Fibroblast of skin of left quadriceps (primary cell): Measurements from ENCODE around the gene PATE3.

ENCODE experiments used
- DNase-seq, 2 experiments: peaks; one replicate each; pipeline ENCODE4 v3.0.0-alpha.2; 2013; ENCODE audit warnings: low read depth in 2 of 2

PATE3 gene

GRCh38 chr11:125787827-125788226, at the start of gene PATE3:
PATE3 (plus strand) TSS chr11:125788127; CDS start chr11:125788152, 25 bp downstream.
- DNase-seq, result no peak

DNA sequence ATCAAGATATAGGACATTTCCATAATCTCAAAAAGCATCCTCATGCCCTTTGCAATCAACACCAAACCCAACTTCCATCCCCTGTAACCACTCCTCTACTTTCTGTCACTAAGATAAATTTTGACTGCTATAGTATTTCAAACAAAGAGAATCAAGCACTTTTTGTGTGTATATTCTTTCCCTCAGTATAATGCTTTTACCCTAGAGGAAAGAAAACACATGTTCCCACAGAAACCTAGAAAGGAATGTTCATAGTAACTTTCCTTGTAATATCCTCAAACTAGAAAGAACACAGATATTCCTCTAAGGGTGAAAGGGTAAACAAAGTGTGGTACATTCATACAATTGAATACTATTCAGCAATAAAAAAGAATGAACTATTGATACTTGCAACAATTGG, 47.3 kb upstream of the PATE3 start:
- DNase-seq, result no peak

GRCh38 chr11:125743681-125744080, 44.2 kb upstream of the PATE3 start:
- no peak for DNase-seq

DNA sequence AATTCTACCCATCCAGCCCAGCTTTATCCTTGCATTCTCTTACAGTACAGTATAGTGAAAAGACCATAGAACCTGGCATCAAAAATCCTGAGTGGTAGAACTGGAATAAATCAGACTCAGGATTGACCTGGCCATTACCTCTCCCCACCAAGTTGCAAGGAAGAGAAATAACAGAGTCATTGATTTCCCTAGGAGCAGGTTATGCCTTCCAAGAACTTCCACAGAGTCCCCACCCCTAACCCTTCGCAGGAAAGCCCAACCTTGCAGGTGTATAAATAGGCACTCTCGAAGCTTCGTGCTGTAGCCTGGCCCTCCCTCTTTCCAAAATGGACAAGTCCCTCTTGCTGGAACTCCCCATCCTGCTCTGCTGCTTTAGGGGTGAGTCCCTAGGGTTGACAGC, 41.9 kb upstream of the PATE3 start, which contains the start of gene PATE1:
Gene PATE1, plus strand, starts transcription at position 301 of the 400 bp plus-strand sequence. Its CDS starts 26 bp downstream, at position 327.
- no peak for DNase-seq

GRCh38 chr11:125750629-125751028, 37.3 kb upstream of the PATE3 start:
- DNase-seq, result no peak

DNA sequence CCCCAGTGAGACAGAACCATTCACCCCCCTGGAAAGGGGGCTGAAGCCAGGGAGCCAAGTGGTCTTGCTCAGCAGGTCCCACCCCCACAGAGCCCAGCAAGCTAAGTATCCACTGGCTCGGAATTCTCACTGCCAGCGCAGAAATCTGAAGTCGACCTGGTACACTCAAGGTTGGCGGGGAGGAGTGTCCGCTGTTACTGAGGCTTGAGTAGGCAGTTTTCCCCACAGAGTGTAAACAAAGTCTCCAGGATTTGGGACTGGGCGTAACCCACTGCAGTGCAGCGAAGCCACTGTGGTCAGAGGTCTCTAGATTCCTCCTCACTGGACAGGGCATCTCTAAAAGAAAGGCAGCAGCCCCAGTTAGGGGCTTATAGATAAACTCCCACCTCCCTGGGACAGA, 31.9 kb upstream of the PATE3 start:
- DNase-seq, result no peak

GRCh38 chr11:125762445-125762844, 25.5 kb upstream of the PATE3 start:
- DNase-seq, result no peak

GRCh38 chr11:125763483-125763882, 24.4 kb upstream of the PATE3 start:
- no peak for DNase-seq

DNA sequence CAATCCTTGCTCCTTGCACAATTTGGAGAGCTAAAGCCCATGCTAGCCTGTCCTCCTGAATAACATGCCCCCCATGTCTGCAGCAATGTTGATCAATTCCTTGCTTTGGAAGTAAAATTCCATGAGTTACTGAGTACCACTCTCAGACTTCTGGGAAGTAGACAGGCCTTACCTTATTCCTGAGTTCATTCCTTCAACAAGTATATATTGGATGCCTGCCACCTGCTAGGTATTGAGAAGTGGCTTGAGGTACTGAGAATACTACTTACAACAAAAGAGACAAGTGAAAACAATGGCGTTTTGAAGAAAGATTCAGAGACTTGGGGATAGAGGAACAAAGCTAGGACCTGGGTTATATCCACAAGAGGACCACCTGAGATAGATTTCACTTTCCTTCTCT, 21.7 kb upstream of the PATE3 start:
- no peak for DNase-seq

DNA sequence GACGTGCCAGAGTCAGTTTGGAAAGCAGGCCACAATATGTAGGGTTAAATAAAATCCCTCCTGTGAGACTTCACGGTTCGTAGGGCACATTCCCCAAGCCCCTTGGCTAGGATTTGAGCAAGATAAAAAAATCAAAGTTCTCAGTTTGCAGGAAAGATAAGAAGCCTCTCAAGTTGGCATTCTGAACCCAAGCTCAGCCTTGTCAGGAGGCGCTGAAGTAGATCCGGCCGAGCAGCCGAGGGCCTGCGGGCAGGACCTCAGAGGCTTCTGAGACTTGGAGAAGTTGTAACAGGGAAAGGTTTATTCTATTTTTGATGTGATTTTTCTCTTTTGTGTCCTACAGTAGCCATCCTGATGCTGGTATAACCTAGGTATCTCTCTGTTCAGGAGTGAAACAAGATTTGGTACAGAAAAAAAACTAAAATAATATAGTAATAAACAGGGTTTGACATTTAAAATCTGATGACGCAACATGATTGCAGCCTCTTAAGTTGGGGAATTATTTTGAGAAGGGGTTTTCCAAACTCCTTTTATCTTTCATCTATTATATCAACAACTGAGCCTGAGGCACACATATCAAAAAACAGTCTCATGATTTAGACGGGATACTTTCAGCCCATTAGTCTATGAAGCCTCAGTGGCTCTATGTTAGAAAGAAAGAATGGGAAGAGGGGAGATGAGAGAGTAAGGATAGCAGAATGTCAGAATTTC, 19.4 kb upstream of the PATE3 start:
- DNase-seq, result no peak

DNA sequence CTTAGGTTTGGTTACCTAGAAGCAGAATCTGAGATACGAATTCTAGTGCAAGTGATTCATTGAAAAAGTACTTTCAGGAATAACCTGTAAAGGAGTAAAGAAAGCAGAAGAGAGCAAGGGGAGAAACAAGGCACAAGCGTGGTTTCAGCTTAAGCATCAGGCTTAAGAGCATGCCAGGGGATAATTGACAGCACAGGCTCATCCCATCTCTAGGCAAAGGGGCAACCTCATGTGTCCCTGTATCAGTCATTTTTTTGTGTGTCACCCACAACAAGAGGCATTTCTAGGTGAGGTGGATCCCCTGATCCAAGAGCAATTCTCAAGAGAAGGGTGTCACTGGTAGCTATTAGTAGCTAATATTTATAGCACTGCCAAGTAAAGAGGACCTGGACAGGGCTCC, 17.3 kb upstream of the PATE3 start:
- no peak for DNase-seq

DNA sequence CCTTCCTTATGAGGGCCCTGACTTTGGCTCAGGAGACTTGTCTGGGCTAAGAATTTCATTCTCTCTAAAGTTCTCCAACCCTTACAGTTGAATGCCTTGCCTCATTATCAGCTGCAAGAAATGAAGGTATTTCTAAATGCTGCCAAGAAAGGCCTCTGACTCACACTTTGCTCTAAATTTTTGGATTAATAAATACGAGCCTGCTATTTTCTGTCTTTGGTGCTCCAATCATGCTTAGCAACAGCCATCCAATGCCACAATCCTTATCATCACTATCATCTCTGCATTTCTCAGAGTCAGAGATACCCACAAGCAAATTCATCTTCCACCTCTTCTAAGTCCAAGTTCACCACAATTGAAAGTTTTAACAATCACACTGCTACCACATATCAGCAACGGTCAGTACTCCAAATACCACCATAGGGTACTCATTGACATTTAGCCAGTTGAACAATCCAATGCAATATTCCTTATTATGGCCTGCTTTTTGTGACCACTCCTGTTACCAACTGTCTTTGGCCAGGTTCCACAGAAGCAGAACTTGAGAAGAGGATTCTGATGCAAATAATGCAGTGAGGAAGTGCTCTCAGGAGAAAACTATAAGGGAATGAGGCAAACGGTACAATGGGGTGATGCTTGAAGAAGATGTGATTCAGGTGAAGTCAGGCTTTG, 15.0 kb upstream of the PATE3 start:
- DNase-seq, result peak; percentile 2 to 10

GRCh38 chr11:125773516-125773915, 14.4 kb upstream of the PATE3 start:
- DNase-seq, result no peak

DNA sequence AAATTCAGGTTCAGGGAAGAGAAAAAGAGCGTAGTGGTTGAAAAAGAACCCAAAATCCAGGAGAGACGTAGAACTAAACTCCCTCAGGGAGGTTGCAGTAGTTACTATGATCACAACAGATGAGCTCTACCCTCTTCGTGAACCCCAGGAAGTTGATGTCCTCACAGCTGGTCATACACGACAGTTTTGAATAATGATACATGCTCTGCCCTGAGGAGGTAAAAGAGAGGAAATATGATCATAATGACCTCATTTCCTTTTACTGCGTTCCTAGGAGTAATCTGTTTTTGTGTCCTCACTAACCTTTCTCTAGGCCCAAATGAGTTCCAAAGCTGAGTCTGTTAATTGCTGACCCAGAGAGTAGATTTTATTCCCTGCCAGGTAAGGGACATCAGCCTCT, 10.6 kb upstream of the PATE3 start:
- DNase-seq, result no peak

GRCh38 chr11:125778728-125779127, 9.2 kb upstream of the PATE3 start, which contains the start of gene PATE2:
PATE2 (minus strand) TSS chr11:125778828; CDS start chr11:125778773, 55 bp downstream.
- DNase-seq, result no peak

DNA sequence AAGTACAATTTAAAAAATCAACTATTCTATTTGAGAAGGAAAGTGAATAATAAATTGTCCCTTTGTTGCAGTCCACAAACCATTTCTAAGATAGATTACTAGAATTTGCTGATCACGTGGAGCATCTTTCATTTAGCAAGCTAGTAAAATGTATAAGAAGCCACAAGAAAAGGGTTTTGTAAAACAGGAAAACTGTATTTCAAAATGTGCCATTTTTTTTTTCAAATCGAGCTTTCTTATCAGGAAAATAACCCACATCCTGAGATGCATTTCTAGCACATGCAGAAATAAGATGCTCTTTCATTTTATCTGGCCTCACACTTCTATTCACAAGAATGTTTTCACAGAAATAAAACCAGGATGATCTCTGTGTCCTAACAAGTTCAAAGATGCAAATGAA, 3.2 kb upstream of the PATE3 start:
- no peak for DNase-seq

DNA sequence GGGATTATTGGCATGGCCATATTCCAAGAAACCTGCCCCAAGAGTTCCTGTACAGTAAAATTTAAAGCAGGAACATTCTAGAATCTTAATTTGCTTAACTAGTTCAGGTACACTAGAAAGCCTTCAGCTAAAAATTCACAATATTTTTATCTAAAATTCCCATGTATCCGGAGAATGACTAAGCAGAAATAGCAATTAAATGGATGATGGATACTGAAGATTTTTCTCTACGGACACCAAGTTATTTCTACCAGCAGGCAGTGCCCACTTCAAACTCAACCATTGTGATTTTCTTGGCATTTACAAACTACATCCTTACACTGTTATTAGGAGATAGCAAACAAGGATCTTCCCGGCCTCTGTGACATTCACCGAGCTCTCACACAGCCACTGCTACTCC, 2.9 kb downstream of the PATE3 start:
- no peak for DNase-seq

- no peak for DNase-seq
Observed at GRCh38 chr11:125797641-125798040, 9.7 kb downstream of the PATE3 start.

DNA sequence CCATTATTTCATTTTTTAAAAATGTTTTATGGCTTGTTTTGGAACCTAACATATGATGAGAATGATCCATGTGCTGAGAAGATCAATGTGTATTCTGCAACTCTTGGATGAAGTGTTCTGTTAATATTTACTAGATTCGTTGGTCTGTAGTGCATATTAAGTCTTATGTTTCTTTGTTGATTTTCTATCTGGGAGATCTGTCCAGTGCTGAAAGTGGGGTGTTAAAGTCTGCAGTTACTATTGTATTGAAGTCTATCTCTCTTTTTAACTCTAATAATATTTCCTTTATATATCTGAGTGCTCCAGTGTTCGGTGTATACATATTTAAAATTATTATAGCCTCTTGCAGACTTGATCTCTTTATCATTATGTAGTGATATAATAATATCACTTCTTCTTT, 11.9 kb downstream of the PATE3 start:
- no peak for DNase-seq

- DNase-seq, result no peak
Observed at GRCh38 chr11:125802387-125802786, 14.5 kb downstream of the PATE3 start.

DNA sequence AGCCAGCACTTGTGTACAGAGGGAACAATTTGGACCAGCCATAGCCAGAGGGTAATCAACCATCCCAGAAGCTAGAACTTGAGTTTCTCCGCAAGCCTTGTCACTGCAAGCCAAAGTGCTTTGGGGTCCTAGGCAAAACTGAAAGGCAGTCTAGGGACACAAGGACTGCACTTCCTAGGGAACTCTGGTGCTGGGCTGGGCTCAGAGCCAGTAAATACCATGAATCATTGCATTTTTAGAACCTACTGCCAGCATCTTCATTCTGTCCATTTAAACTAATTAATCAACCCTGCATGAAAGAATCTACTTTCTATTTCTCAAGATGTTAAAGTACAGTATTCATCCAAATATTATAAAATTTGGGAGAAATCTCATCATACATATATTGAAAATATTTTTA, 20.0 kb downstream of the PATE3 start:
- DNase-seq, result no peak

DNA sequence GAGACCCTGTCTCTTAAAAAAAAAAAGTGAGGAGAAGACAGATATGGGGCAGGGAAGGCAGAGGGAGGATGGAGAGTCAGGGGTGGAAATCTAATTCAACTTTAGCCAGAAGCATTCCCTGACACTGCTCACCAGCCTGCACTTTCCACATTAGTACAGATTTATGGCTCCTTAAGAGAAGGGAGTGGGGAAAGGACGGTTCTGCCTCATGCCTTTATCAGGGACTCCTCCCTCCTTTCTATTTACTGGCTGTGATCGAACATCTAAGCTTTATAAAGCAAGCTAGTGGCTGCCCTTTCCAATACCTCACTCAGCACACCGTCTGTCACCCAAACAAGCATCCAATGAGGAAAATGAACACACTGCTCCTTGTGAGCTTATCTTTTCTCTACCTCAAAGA, 45.1 kb downstream of the PATE3 start, which contains the start of gene PATE4:
Gene PATE4, plus strand, starts transcription at position 301 of the 400 bp plus-strand sequence. Its CDS starts 44 bp downstream, at position 345.
- DNase-seq, result no peak

DNA sequence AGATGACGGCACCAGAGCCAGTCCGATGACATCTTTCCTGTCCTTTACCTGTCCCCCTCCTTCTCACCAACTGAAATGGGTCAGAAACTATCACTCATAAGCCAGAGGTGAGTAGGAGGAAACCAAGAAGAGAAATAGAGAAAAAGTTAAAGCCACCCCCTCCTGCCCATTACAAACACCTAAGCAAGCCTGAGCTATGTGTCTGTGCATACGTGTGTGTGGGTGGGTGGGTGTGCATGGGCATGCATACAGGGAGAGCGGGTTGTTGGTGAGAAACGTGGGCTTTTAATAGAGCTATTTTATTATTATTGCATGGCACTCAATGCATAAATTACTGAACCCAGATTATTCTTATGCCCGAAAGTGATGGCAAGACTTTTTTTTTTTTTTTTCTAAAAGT, 47.8 kb downstream of the PATE3 start:
- DNase-seq, result no peak
